RWPE2 (cell line): ENCODE measurements around the gene KCNMB2.
"Not testable (repeated sequence)": the region's sequence is repeated elsewhere in the genome, so short reads cannot be mapped to it uniquely, and the experiment has no call there.

Experiments used
- ATAC-seq: fragments of 200-7000 bp; cut with Tn5 transposase; 3 replicates; pipeline ENCODE4 v1.9.1; 2021; ENCODE audit warnings: low read depth
- DNase-seq: peaks from one replicate; pipeline ENCODE4 v3.0.0-alpha.2; 2020; ENCODE audit warnings: low spot score
- H3K27ac ChIP-seq: fragments of 450-650 bp; 2 replicates; pipeline ENCODE4 v1.5.1; 2017; ENCODE audit warnings: mild to moderate bottlenecking; ENCODE audit not compliant: poor library complexity, severe bottlenecking
- H3K27me3 ChIP-seq: fragments of 250-450 bp; sonication (Bioruptor Pico); 2 replicates; pipeline ENCODE4 v1.5.1; 2021; ENCODE audit warnings: mild to moderate bottlenecking, moderate library complexity; ENCODE audit not compliant: insufficient read depth, poor library complexity, severe bottlenecking
- H3K36me3 ChIP-seq: fragments of 250-450 bp; sonication (Bioruptor Pico); 2 replicates; pipeline ENCODE4 v1.5.1; 2020; ENCODE audit warnings: low read depth, mild to moderate bottlenecking, moderate library complexity
- H3K4me1 ChIP-seq: fragments of 250-450 bp; sonication (Bioruptor Pico); 2 replicates; pipeline ENCODE4 v1.5.1; 2021; ENCODE audit warnings: mild to moderate bottlenecking, moderate library complexity; ENCODE audit not compliant: insufficient read depth, poor library complexity, severe bottlenecking
- H3K4me3 ChIP-seq: fragments of 250-450 bp; sonication (Bioruptor Pico); 2 replicates; pipeline ENCODE4 v1.5.1; 2021; ENCODE audit warnings: mild to moderate bottlenecking, moderate library complexity; ENCODE audit not compliant: severe bottlenecking
- H3K9me3 ChIP-seq: fragments of 250-450 bp; sonication (Bioruptor Pico); 2 replicates; pipeline ENCODE4 v1.5.1; 2021; ENCODE audit warnings: mild to moderate bottlenecking, moderate library complexity; ENCODE audit not compliant: severe bottlenecking
- CTCF ChIP-seq: fragments of 450-650 bp; IDR thresholded peaks from one replicate; pipeline ENCODE4 v1.5.1; 2017; ENCODE audit warnings: mild to moderate bottlenecking, moderate library complexity; ENCODE audit not compliant: poor library complexity, severe bottlenecking

The KCNMB2 gene

GRCh38 chr3:178741020-178741419 is 204.8 kb downstream of the KCNMB2 start:
- Histone ChIP-seq H3K27me3 (no peaks in the 10 kb centered on the region), H3K4me1 (no peaks in the 10 kb centered on the region), H3K4me3 (no peak overlapping the region), H3K27ac (no peak overlapping the region), H3K36me3 (no peaks in the 10 kb centered on the region), H3K9me3 (no peaks in the 10 kb centered on the region)
- no peak for DNase-seq
- TF ChIP-seq CTCF = no peak
- no peak for ATAC-seq

- TF ChIP-seq CTCF = no peak
- DNase-seq (no peak), ATAC-seq (no peak)
- no peaks in the 10 kb centered on the region for H3K27me3 ChIP-seq
- no peak overlapping the region for H3K4me3 ChIP-seq
- no peak overlapping the region for H3K27ac ChIP-seq
- no peaks in the 10 kb centered on the region for H3K36me3 ChIP-seq
- no peaks in the 10 kb centered on the region for H3K4me1 ChIP-seq
- H3K9me3 ChIP-seq = no peaks in the 10 kb centered on the region
Observed at GRCh38 chr3:178743297-178743696, 207.1 kb downstream of the KCNMB2 start.

- DNase-seq, ATAC-seq: not testable (repeated sequence)
Observed at GRCh38 chr3:178745861-178746655, 209.8 kb downstream of the KCNMB2 start.

GRCh38 chr3:178748874-178749273 is 212.6 kb downstream of the KCNMB2 start:
- no peak for TF ChIP-seq CTCF
- Histone ChIP-seq H3K27ac (no peak overlapping the region), H3K36me3 (no peaks in the 10 kb centered on the region), H3K27me3 (no peaks in the 10 kb centered on the region), H3K4me3 (no peak overlapping the region), H3K4me1 (no peaks in the 10 kb centered on the region), H3K9me3 (no peaks in the 10 kb centered on the region)
- DNase-seq = no peak
- no peak for ATAC-seq

More at GRCh38 chr3:178745861-178746655, 209.8 kb downstream of the KCNMB2 start:
- H3K36me3 ChIP-seq, H3K9me3 ChIP-seq, H3K4me3 ChIP-seq, H3K4me1 ChIP-seq, H3K27ac ChIP-seq, H3K27me3 ChIP-seq: not testable (repeated sequence)

- Histone ChIP-seq H3K4me3 (no peak overlapping the region), H3K36me3 (no peaks in the 10 kb centered on the region), H3K27ac (no peak overlapping the region), H3K9me3 (no peaks in the 10 kb centered on the region), H3K4me1 (no peaks in the 10 kb centered on the region), H3K27me3 (no peaks in the 10 kb centered on the region)
- DNase-seq (no peak), ATAC-seq (no peak)
- no peak for TF ChIP-seq CTCF
Observed at GRCh38 chr3:178749471-178749870, 213.2 kb downstream of the KCNMB2 start.
